Tibial artery (tissue), 4 donors: ENCODE data around the gene KCTD16.

Experiments used
- DNase-seq, 2 donors: peaks; one replicate each; pipeline ENCODE4 v3.0.0-alpha.2; 2019
- H3K27ac ChIP-seq, 2 donors: fragments of 200-600 bp; sonication (generic) in 1 of 2; 1 replicate in 1 of 2; 2 replicates in 1 of 2; pipeline ENCODE4 v1.5.1; 2018 to 2019; ENCODE audit warnings: mild to moderate bottlenecking in 1 of 2
- H3K27me3 ChIP-seq, 2 donors: fragments of 200-600 bp; sonication (generic) in 1 of 2; one replicate each; pipeline versions ENCODE4 v1.5.1 to v1.6.0; 2016 to 2019
- H3K36me3 ChIP-seq, 3 donors: fragments of 200-600 bp; sonication (generic) in 2 of 3; one replicate each; pipeline ENCODE4 v1.5.1; 2016 to 2019; ENCODE audit warnings: mild to moderate bottlenecking in 2 of 3
- H3K4me1 ChIP-seq, 4 donors: fragments of 200-600 bp; sonication (generic) in 2 of 4; 1 replicate in 3 of 4; 2 replicates in 1 of 4; pipeline ENCODE4 v1.5.1; 2016 to 2019
- H3K4me3 ChIP-seq, 2 donors: fragments of 200-600 bp; sonication (generic) in 1 of 2; 1 replicate in 1 of 2; 2 replicates in 1 of 2; pipeline ENCODE4 v1.5.1; 2018 to 2019; ENCODE audit warnings: mild to moderate bottlenecking in 2 of 2
- H3K9me3 ChIP-seq, 3 donors: fragments of 200-600 bp; sonication (generic) in 1 of 3; one replicate each; pipeline ENCODE4 v1.5.1; 2016 to 2019
- CTCF ChIP-seq, 2 experiments: fragments of 200-600 bp in 1 of 2; fragments of 450-650 bp in 1 of 2; IDR thresholded peaks; one replicate each; pipeline ENCODE4 v1.5.1; 2017 to 2019; ENCODE audit warnings: antibody characterized with exemption in 2 of 2, mild to moderate bottlenecking in 1 of 2, moderate library complexity in 1 of 2
- intact Hi-C: fragments of 100-400 bp; cut with DNase I; formaldehyde crosslinking; loops from one replicate; pipeline ENCODE4 v1.15.0; 2023; ENCODE audit warnings: low total_unique reads

Gene KCTD16

DNA sequence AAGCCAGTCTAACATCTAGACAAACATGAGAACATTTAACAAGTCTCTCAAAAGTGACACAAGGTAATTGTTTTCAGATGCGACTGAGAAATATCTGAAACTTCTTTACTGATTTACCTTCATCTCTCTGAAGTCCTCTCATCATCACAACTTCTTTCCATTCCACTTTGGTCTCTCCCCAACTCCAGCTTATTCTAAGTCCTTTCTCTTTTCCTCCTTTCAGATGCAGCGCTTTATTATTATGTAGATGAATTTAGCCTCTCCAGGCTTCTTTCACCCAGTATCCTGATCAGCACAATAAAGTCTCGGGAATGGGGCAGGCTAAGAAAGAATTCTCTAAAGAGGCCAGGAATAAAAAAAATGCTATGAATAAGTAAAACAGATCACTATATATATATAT is 128.0 kb downstream of the KCTD16 start:
- no peak for TF ChIP-seq CTCF (IDR thresholded peaks at IDR 0.05)
- no peaks in the 10 kb centered on the region for H3K36me3 ChIP-seq
- intact Hi-C loops = no loop called here
- no peaks in the 10 kb centered on the region for H3K27me3 ChIP-seq
- H3K4me3 ChIP-seq = no peak overlapping the region
- H3K4me1 ChIP-seq = no peaks in the 10 kb centered on the region
- no peak for DNase-seq
- H3K27ac ChIP-seq = no peak overlapping the region
- H3K9me3 ChIP-seq = no peaks in the 10 kb centered on the region

DNA sequence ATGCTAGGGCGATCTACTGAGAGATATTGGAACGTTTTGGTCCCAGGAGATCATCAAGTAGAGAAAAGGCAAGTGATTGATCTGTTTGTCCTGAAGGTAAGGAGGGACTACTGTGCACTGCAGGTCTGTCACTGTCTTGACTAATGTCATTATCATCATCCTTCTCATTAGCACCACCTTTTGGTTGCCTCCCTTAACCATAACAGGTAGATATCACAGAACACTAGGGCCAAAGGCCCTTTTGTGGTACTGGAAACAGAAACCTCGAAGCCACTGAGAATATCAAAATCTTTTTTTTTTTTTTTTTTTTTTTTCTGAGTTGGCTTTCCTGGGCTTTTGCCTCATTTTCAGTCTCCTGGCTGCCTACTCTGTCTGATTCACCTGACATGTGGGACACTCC is 134.0 kb downstream of the KCTD16 start:
- Histone ChIP-seq H3K4me3 (no peak overlapping the region), H3K9me3 (no peaks in the 10 kb centered on the region), H3K27ac (no peak overlapping the region), H3K27me3 (no peaks in the 10 kb centered on the region), H3K4me1 (peaks cover 0 to 6% (median 0%) of the 10 kb centered on the region in 4 donors), H3K36me3 (no peaks in the 10 kb centered on the region)
- intact Hi-C loops = no loop called here
- DNase-seq = no peak
- no peak for TF ChIP-seq CTCF (IDR thresholded peaks at IDR 0.05)

DNA sequence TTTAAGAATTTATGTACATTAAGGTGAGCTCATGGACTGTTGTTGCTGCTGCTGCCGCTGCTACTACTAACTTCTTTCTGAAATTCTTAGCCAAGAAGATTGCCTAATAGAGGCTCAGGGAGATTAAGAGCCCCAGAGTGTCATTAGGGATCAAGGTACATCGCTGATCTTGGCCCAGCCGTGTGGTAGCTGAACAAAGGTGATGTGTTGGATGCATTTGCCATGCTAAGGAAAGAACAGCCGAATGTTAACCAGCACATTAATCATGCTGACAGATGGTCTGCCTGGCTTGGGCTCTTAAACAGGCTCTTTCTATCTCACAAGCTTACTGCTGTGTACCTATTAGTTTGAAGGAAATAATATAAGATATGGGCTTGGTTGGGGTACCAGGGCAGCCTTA is 137.1 kb downstream of the KCTD16 start:
- H3K27me3 ChIP-seq = no peaks in the 10 kb centered on the region
- no peaks in the 10 kb centered on the region for H3K9me3 ChIP-seq
- H3K4me1 ChIP-seq = peaks cover 0 to 6% (median 0%) of the 10 kb centered on the region in 4 donors
- no peaks in the 10 kb centered on the region for H3K36me3 ChIP-seq
- intact Hi-C loops = no loop called here
- no peak overlapping the region for H3K27ac ChIP-seq
- TF ChIP-seq CTCF (IDR thresholded peaks at IDR 0.05) = no peak
- no peak for DNase-seq
- no peak overlapping the region for H3K4me3 ChIP-seq

GRCh38 chr5:144308174-144308573 is 137.5 kb downstream of the KCTD16 start:
- Histone ChIP-seq H3K27ac (no peak overlapping the region), H3K4me3 (no peak overlapping the region), H3K9me3 (no peaks in the 10 kb centered on the region), H3K27me3 (no peaks in the 10 kb centered on the region), H3K4me1 (peaks cover 0 to 6% (median 0%) of the 10 kb centered on the region in 4 donors), H3K36me3 (no peaks in the 10 kb centered on the region)
- intact Hi-C loops = no loop called here
- TF ChIP-seq CTCF (IDR thresholded peaks at IDR 0.05) = no peak
- DNase-seq = no peak

GRCh38 chr5:144308906-144309670 is 138.4 kb downstream of the KCTD16 start:
- DNase-seq = no peak
- intact Hi-C loops = no loop called here
- H3K27ac ChIP-seq = no peak overlapping the region

More at GRCh38 chr5:144308906-144309670, 138.4 kb downstream of the KCTD16 start:
- no peak overlapping the region for H3K4me3 ChIP-seq
- H3K9me3 ChIP-seq = no peaks in the 10 kb centered on the region
- H3K4me1 ChIP-seq = peaks cover 0 to 6% (median 0%) of the 10 kb centered on the region in 4 donors
- no peak for TF ChIP-seq CTCF (IDR thresholded peaks at IDR 0.05)
- H3K27me3 ChIP-seq = no peaks in the 10 kb centered on the region
- H3K36me3 ChIP-seq = no peaks in the 10 kb centered on the region
